Gastroesophageal sphincter (tissue), 4 donors: ENCODE data around the gene ATP6V0C. TPM values are rescaled to one million over a fixed set of nuclear protein-coding genes. Genes with fewer than 3 reads are reported as not detected.
"Not testable (repeated sequence)": the region's sequence is repeated elsewhere in the genome, so short reads cannot be mapped to it uniquely, and the experiment has no call there.

Experiments
- ATAC-seq: fragments of 150-250 bp; one replicate; pipeline ENCODE4 v1.9.1; 2016; ENCODE audit warnings: mild to moderate bottlenecking, moderate library complexity
- H3K27ac ChIP-seq, 4 donors: fragments of 200-600 bp; sonication (generic) in 3 of 4; 1 replicate in 3 of 4; 2 replicates in 1 of 4; pipeline ENCODE4 v1.5.1; 2016 to 2019
- H3K27me3 ChIP-seq: fragments of 200-600 bp; sonication (generic); one replicate; pipeline ENCODE4 v1.5.1; 2019
- H3K36me3 ChIP-seq, 2 donors: fragments of 200-600 bp; sonication (generic); one replicate each; pipeline ENCODE4 v1.5.1; 2019; ENCODE audit warnings: control low read depth in 1 of 2
- H3K4me1 ChIP-seq, 3 donors: fragments of 200-600 bp; sonication (generic); 1 replicate in 2 of 3; 2 replicates in 1 of 3; pipeline ENCODE4 v1.5.1; 2016 to 2019; ENCODE audit warnings: control low read depth in 2 of 3
- H3K4me3 ChIP-seq, 2 donors: fragments of 200-600 bp; sonication (generic); one replicate each; pipeline ENCODE4 v1.5.1; 2019; ENCODE audit warnings: mild to moderate bottlenecking in 1 of 2, moderate library complexity in 1 of 2
- H3K9me3 ChIP-seq, 3 donors: fragments of 200-600 bp; sonication (generic); one replicate each; pipeline ENCODE4 v1.5.1; 2017 to 2019; ENCODE audit warnings: control low read depth in 2 of 3
- CTCF ChIP-seq, 4 experiments: fragments of 200-600 bp in 2 of 4; fragments of 450-650 bp in 2 of 4; sonication (generic) in 1 of 4; IDR thresholded peaks; one replicate each; pipeline ENCODE4 v1.5.1; 2017 to 2019; ENCODE audit warnings: antibody characterized with exemption in 4 of 4, mild to moderate bottlenecking in 2 of 4, moderate library complexity in 2 of 4
- EP300 ChIP-seq: sonication (generic); formaldehyde crosslinking; IDR thresholded peaks from one replicate; pipeline ENCODE4 v1.6.1; 2017; ENCODE audit warnings: antibody characterized with exemption, mild to moderate bottlenecking
- POLR2A ChIP-seq, 2 donors: fragments of 450-650 bp; IDR thresholded peaks; one replicate each; pipeline ENCODE4 v1.6.1; 2017; ENCODE audit warnings: antibody characterized with exemption in 2 of 2, mild to moderate bottlenecking in 2 of 2, moderate library complexity in 1 of 2
- POLR2AphosphoS5 ChIP-seq: sonication (generic); formaldehyde crosslinking; IDR thresholded peaks from one replicate; pipeline ENCODE4 v1.6.1; 2017; ENCODE audit warnings: antibody characterized with exemption
- WGBS, 2 donors: methylation state at CpG; one replicate each; pipeline ENCODE4 v1.1.5; 2018; ENCODE audit warnings: low coverage in 1 of 2; 5-methylcytosine and 5-hydroxymethylcytosine counted together
- total RNA-seq, 4 donors: library from RNA; depleted of rRNA; stranded (reverse); fragments of >200 nt; gene quantifications; one replicate each; pipeline ENCODE4 v1.1.0, GENCODE V29; 2016

ATP6V0C gene
- total RNA-seq, 4 donors from 2014 or later, result 37.5 to 62.2 (median 50.9) TPM

GRCh38 chr16:2475413-2476344 is 38.1 kb upstream of the ATP6V0C start:
- peaks cover 0 to 53% (median 34%) of the 10 kb centered on the region in 3 donors for H3K4me1 ChIP-seq
- H3K4me3 ChIP-seq, result peak overlapping the region; percentile 66 to 77
- WGBS, 2 donors, result 6 to 18% methylated on average over 7 to 9 of the region's 55 CpGs
- ATAC-seq, result peak; percentile 1
- H3K27me3 ChIP-seq, result peaks cover 31% of the 10 kb centered on the region
- H3K27ac ChIP-seq, result peak overlapping the region in 3 of 4 donors; percentile 81 to 90 (median 85)
- no peak for TF ChIP-seq POLR2AphosphoS5
- no peak for TF ChIP-seq EP300
- no peak for TF ChIP-seq POLR2A (IDR thresholded peaks at IDR 0.05)
- TF ChIP-seq CTCF (IDR thresholded peaks at IDR 0.05), result no peak
- no peaks in the 10 kb centered on the region for H3K36me3 ChIP-seq
- no peaks in the 10 kb centered on the region for H3K9me3 ChIP-seq

- 89 to 90% methylated on average over 2 to 8 of the region's 9 CpGs for WGBS, 2 donors
- no peak overlapping the region for H3K4me3 ChIP-seq
- H3K27me3 ChIP-seq, result peaks cover 24% of the 10 kb centered on the region
- no peak for ATAC-seq
- TF ChIP-seq EP300 (no peak), CTCF (IDR thresholded peaks at IDR 0.05) (no peak), POLR2A (IDR thresholded peaks at IDR 0.05) (no peak), POLR2AphosphoS5 (no peak)
- no peaks in the 10 kb centered on the region for H3K9me3 ChIP-seq
- H3K27ac ChIP-seq, result no peak overlapping the region
- H3K4me1 ChIP-seq, result peaks cover 0 to 47% (median 28%) of the 10 kb centered on the region in 3 donors
- no peaks in the 10 kb centered on the region for H3K36me3 ChIP-seq
These were observed 37.4 kb upstream of the ATP6V0C start for GRCh38 chr16:2476345-2476720.

- TF ChIP-seq POLR2AphosphoS5 (no peak), EP300 (no peak), POLR2A (IDR thresholded peaks at IDR 0.05) (no peak), CTCF (IDR thresholded peaks at IDR 0.05) (no peak)
- 71 to 100% methylated on average over 1 to 3 of the region's 3 CpGs for WGBS, 2 donors
- H3K27me3 ChIP-seq, result peaks cover 20% of the 10 kb centered on the region
- no peaks in the 10 kb centered on the region for H3K36me3 ChIP-seq
- H3K4me3 ChIP-seq, result no peak overlapping the region
- H3K27ac ChIP-seq, result no peak overlapping the region
- H3K4me1 ChIP-seq, result peaks cover 0 to 42% (median 24%) of the 10 kb centered on the region in 3 donors
- no peak for ATAC-seq
- H3K9me3 ChIP-seq, result no peaks in the 10 kb centered on the region
These were observed 37.0 kb upstream of the ATP6V0C start for GRCh38 chr16:2476741-2477140.

- ATAC-seq, result no peak
- Histone ChIP-seq H3K9me3 (no peaks in the 10 kb centered on the region), H3K4me1 (peaks cover 0 to 44% (median 21%) of the 10 kb centered on the region in 3 donors), H3K27me3 (peaks cover 14% of the 10 kb centered on the region), H3K27ac (no peak overlapping the region), H3K4me3 (no peak overlapping the region), H3K36me3 (no peaks in the 10 kb centered on the region)
- WGBS, 2 donors, result 87 to 95% methylated on average over 3 of the region's 3 CpGs
- TF ChIP-seq EP300 (no peak), CTCF (IDR thresholded peaks at IDR 0.05) (no peak), POLR2A (IDR thresholded peaks at IDR 0.05) (no peak), POLR2AphosphoS5 (no peak)
These were observed 36.4 kb upstream of the ATP6V0C start for GRCh38 chr16:2477327-2477726.

GRCh38 chr16:2478279-2478678 is 35.5 kb upstream of the ATP6V0C start:
- Histone ChIP-seq H3K27ac (no peak overlapping the region), H3K4me1 (peaks cover 0 to 45% (median 26%) of the 10 kb centered on the region in 3 donors), H3K9me3 (no peaks in the 10 kb centered on the region), H3K4me3 (no peak overlapping the region), H3K36me3 (no peaks in the 10 kb centered on the region), H3K27me3 (peaks cover 5% of the 10 kb centered on the region)
- no peak for TF ChIP-seq POLR2A (IDR thresholded peaks at IDR 0.05)
- no peak for TF ChIP-seq POLR2AphosphoS5
- TF ChIP-seq EP300, result no peak
- TF ChIP-seq CTCF (IDR thresholded peaks at IDR 0.05), result no peak
- no peak for ATAC-seq
- 68 to 75% methylated on average over 4 to 8 of the region's 8 CpGs for WGBS, 2 donors

- H3K27ac ChIP-seq, ATAC-seq, H3K4me3 ChIP-seq, H3K27me3 ChIP-seq, H3K9me3 ChIP-seq, H3K36me3 ChIP-seq: not testable (repeated sequence)
- WGBS, 2 donors, result 90% methylated on average over 8 of the region's 10 CpGs; no CpG with 5 or more reads in 1 of the 2 donors
- peaks cover 0 to 48% (median 21%) of the 10 kb centered on the region in 3 donors for H3K4me1 ChIP-seq
These were observed 33.8 kb upstream of the ATP6V0C start for GRCh38 chr16:2479996-2480395.
